C4-2B (cell line): Measurements from ENCODE around the gene EPHA7.

Experiments
- H3K27ac ChIP-seq: fragments of 450-650 bp; 2 replicates; pipeline ENCODE4 v1.5.1; 2017
- CTCF ChIP-seq: fragments of 450-650 bp; conservative IDR thresholded peaks from 2 replicates; pipeline ENCODE4 v1.5.1; 2017; ENCODE audit warnings: mild to moderate bottlenecking
- ZFX ChIP-seq: fragments of 450-650 bp; IDR thresholded peaks from 2 replicates; pipeline ENCODE4 v1.6.1; 2017

EPHA7 gene

GRCh38 chr6:93307505-93308409, 111.6 kb downstream of the EPHA7 start:
- H3K27ac ChIP-seq = no peak overlapping the region
- TF ChIP-seq ZFX = no peak
- no peak for TF ChIP-seq CTCF

GRCh38 chr6:93305088-93305487, 114.3 kb downstream of the EPHA7 start:
- no peak overlapping the region for H3K27ac ChIP-seq
- no peak for TF ChIP-seq CTCF
- no peak for TF ChIP-seq ZFX

- no peak for TF ChIP-seq ZFX
- TF ChIP-seq CTCF = no peak
- H3K27ac ChIP-seq = no peak overlapping the region
Observed at GRCh38 chr6:93304505-93304904, 114.9 kb downstream of the EPHA7 start.

- TF ChIP-seq CTCF (no peak), ZFX (no peak)
- no peak overlapping the region for H3K27ac ChIP-seq
Observed at GRCh38 chr6:93300661-93301060, 118.7 kb downstream of the EPHA7 start.

GRCh38 chr6:93299622-93300021, 119.7 kb downstream of the EPHA7 start:
- TF ChIP-seq CTCF (no peak), ZFX (no peak)
- H3K27ac ChIP-seq = no peak overlapping the region

GRCh38 chr6:93295631-93296030, 123.7 kb downstream of the EPHA7 start:
- TF ChIP-seq ZFX (no peak), CTCF (no peak)
- no peak overlapping the region for H3K27ac ChIP-seq

- no peak overlapping the region for H3K27ac ChIP-seq
- TF ChIP-seq CTCF (no peak), ZFX (no peak)
Observed at GRCh38 chr6:93294879-93295278, 124.5 kb downstream of the EPHA7 start.
